Hepatocyte (in vitro differentiated cells): Measurements from ENCODE around the gene CLIC3.

Experiments used
- CTCF ChIP-seq: fragments of 200-600 bp; sonication (generic); IDR thresholded peaks from 2 replicates; pipeline ENCODE4 v1.5.1; 2016; ENCODE audit warnings: antibody characterized with exemption, mild to moderate bottlenecking; ENCODE audit not compliant: poor library complexity
- EZH2 ChIP-seq: fragments of 200-600 bp; sonication (generic); IDR thresholded peaks from 2 replicates; pipeline ENCODE4 v1.6.1; 2016; ENCODE audit warnings: antibody characterized with exemption, mild to moderate bottlenecking, borderline replicate concordance

- TF ChIP-seq CTCF, result no peak
- TF ChIP-seq EZH2, result no peak
Measured at GRCh38 chr9:137040568-137040967, 44.2 kb upstream of the CLIC3 start.
